ENCODE results near the gene CECR2.

The CECR2 gene

DNA sequence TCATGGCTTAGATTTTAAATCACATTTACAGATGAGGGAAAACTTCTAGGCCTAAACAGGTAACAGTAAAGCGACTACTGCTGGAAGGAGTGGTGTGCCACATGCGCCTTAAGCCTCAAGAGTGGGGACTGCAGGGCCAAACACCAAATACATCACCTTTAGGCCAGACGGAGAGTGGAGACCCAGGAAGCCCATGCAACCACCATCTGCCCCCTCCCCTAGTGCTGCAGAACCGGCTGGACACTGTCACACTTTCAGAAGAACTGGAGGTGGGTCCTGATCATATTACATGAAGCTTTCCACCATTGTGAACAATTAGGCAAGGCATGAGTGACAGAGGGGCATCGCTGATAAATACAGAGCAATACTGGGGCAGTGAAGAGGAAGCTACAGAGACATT lies 222.9 kb downstream of the CECR2 start:
- H3K27ac ChIP-seq (ENCODE audit: low read length): no peak overlapping the region
- no peak overlapping the region for H2AFZ ChIP-seq (ENCODE audit: low read length)
- H3K36me3 ChIP-seq (replicated peaks; ENCODE audit: insufficient read depth, low read length): peaks cover 1% of the 10 kb centered on the region; the same call in 1 of the 2 replicates
- H3K9ac ChIP-seq (ENCODE audit: low read length): no peak overlapping the region
- H3K27me3 ChIP-seq (replicated peaks; ENCODE audit: insufficient read depth, low read length): no peaks in the 10 kb centered on the region
- peaks cover 9% of the 10 kb centered on the region for H3F3A ChIP-seq (ENCODE audit: insufficient read depth, low read length)
- TF ChIP-seq EZH2 (optimal IDR thresholded peaks at IDR 0.05; ENCODE audit: low read depth, low read length) (no peak), EZH2phosphoT487 (IDR thresholded peaks at IDR 0.05; ENCODE audit: low read length) (no peak)
- TF ChIP-seq, protein P1, sequence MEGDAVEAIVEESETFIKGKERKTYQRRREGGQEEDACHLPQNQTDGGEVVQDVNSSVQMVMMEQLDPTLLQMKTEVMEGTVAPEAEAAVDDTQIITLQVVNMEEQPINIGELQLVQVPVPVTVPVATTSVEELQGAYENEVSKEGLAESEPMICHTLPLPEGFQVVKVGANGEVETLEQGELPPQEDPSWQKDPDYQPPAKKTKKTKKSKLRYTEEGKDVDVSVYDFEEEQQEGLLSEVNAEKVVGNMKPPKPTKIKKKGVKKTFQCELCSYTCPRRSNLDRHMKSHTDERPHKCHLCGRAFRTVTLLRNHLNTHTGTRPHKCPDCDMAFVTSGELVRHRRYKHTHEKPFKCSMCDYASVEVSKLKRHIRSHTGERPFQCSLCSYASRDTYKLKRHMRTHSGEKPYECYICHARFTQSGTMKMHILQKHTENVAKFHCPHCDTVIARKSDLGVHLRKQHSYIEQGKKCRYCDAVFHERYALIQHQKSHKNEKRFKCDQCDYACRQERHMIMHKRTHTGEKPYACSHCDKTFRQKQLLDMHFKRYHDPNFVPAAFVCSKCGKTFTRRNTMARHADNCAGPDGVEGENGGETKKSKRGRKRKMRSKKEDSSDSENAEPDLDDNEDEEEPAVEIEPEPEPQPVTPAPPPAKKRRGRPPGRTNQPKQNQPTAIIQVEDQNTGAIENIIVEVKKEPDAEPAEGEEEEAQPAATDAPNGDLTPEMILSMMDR (IDR thresholded peaks at IDR 0.05; ENCODE audit: low read length): no peak
- H3K4me1 ChIP-seq (ENCODE audit: low read length): peaks cover 13% of the 10 kb centered on the region
- DNase-seq: no peak
- H3K79me2 ChIP-seq (ENCODE audit: low read length): peaks cover 7% of the 10 kb centered on the region
- H3K9me2 ChIP-seq (replicated peaks; ENCODE audit: insufficient read depth, low read length): no peaks in the 10 kb centered on the region
- H3K4me2 ChIP-seq (ENCODE audit: low read depth, low read length): no peak overlapping the region
- H3K4me3 ChIP-seq (ENCODE audit: low read length): no peak overlapping the region
- no peaks in the 10 kb centered on the region for H3K9me3 ChIP-seq (replicated peaks; ENCODE audit: insufficient read depth, low read length)
- no peaks in the 10 kb centered on the region for H4K20me1 ChIP-seq (ENCODE audit: insufficient read depth, low read length)

DNA sequence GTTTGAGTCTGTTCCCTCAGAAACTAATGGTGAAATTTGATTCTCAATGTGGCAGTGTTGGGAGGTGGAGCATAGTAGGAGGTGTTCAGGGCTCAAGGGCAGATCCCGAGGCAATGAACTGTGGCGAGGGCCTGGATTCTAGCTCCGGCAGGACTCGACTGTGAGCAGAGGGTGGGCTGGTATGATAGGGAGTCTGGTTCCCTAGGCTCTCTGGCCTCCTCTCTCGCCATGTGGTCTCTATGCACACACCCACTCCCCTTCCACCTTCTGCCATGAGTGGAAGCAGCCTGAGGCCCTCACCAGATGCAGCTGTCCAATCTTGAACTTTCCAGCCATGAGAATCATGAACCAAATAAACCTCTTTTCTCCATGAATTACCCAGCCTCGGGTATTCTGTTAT lies 227.0 kb downstream of the CECR2 start:
- Histone ChIP-seq H3K36me3 (replicated peaks; ENCODE audit: insufficient read depth, low read length) (peaks cover 4% of the 10 kb centered on the region; the same call in 1 of the 2 replicates), H3K9me2 (replicated peaks; ENCODE audit: insufficient read depth, low read length) (no peaks in the 10 kb centered on the region), H3K79me2 (ENCODE audit: low read length) (peaks cover 11% of the 10 kb centered on the region), H3K27ac (ENCODE audit: low read length) (no peak overlapping the region), H3K4me2 (ENCODE audit: low read depth, low read length) (no peak overlapping the region), H3K27me3 (replicated peaks; ENCODE audit: insufficient read depth, low read length) (no peaks in the 10 kb centered on the region), H3K4me3 (ENCODE audit: low read length) (no peak overlapping the region), H3K9ac (ENCODE audit: low read length) (no peak overlapping the region), H3K4me1 (ENCODE audit: low read length) (peaks cover 13% of the 10 kb centered on the region), H3K9me3 (replicated peaks; ENCODE audit: insufficient read depth, low read length) (no peaks in the 10 kb centered on the region), H3F3A (ENCODE audit: insufficient read depth, low read length) (peaks cover 9% of the 10 kb centered on the region), H2AFZ (ENCODE audit: low read length) (no peak overlapping the region), H4K20me1 (ENCODE audit: insufficient read depth, low read length) (0 out of 2 replicates have a peak, but pooled peaks cover 4% of the 10 kb centered on the region)
- TF ChIP-seq EZH2phosphoT487 (IDR thresholded peaks at IDR 0.05; ENCODE audit: low read length): no peak
- TF ChIP-seq EZH2 (optimal IDR thresholded peaks at IDR 0.05; ENCODE audit: low read depth, low read length): no peak
- TF ChIP-seq, protein P1 (IDR thresholded peaks at IDR 0.05; ENCODE audit: low read length): no peak
- no peak for DNase-seq

GRCh38 chr22:17597217-17597616 lies 228.0 kb downstream of the CECR2 start:
- no peaks in the 10 kb centered on the region for H3K9me3 ChIP-seq (replicated peaks; ENCODE audit: insufficient read depth, low read length)
- TF ChIP-seq EZH2 (optimal IDR thresholded peaks at IDR 0.05; ENCODE audit: low read depth, low read length): no peak
- no peak overlapping the region for H3K27ac ChIP-seq (ENCODE audit: low read length)
- no peaks in the 10 kb centered on the region for H3K27me3 ChIP-seq (replicated peaks; ENCODE audit: insufficient read depth, low read length)
- H4K20me1 ChIP-seq (ENCODE audit: insufficient read depth, low read length): 0 out of 2 replicates have a peak, but pooled peaks cover 4% of the 10 kb centered on the region
- H2AFZ ChIP-seq (ENCODE audit: low read length): no peak overlapping the region
- H3K9ac ChIP-seq (ENCODE audit: low read length): no peak overlapping the region
- H3K36me3 ChIP-seq (replicated peaks; ENCODE audit: insufficient read depth, low read length): peaks cover 4% of the 10 kb centered on the region; the same call in 1 of the 2 replicates
- no peak overlapping the region for H3K4me3 ChIP-seq (ENCODE audit: low read length)
- no peaks in the 10 kb centered on the region for H3K9me2 ChIP-seq (replicated peaks; ENCODE audit: insufficient read depth, low read length)
- H3F3A ChIP-seq (ENCODE audit: insufficient read depth, low read length): peaks cover 9% of the 10 kb centered on the region
- no peak overlapping the region for H3K4me2 ChIP-seq (ENCODE audit: low read depth, low read length)
- no peak for DNase-seq
- peaks cover 13% of the 10 kb centered on the region for H3K4me1 ChIP-seq (ENCODE audit: low read length)
- H3K79me2 ChIP-seq (ENCODE audit: low read length): peaks cover 11% of the 10 kb centered on the region

DNA sequence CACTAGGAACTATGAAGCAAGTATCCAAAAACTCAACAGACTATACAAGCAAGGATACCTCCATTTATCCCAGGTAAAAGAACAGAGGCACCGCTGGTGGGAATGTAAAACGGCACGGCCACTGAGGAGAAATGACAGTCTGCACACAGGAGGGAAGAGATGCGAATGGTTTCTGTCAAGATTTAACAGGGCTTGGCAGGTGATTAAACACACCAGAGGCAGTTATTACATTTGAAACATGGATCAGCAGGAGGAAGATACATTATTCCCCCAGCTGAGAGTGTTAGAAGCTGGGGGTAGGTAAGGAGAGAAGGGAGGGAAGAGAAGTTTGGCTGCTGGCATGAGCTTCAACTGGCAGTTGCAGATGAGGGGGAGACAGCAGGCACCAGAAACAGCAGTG lies 229.1 kb downstream of the CECR2 start:
- no peak for DNase-seq
- Histone ChIP-seq H3K4me3 (ENCODE audit: low read length) (no peak overlapping the region), H4K20me1 (ENCODE audit: insufficient read depth, low read length) (0 out of 2 replicates have a peak, but pooled peaks cover 4% of the 10 kb centered on the region), H3K36me3 (replicated peaks; ENCODE audit: insufficient read depth, low read length) (peaks cover 4% of the 10 kb centered on the region; the same call in 1 of the 2 replicates), H3K27me3 (replicated peaks; ENCODE audit: insufficient read depth, low read length) (no peaks in the 10 kb centered on the region), H3K9me2 (replicated peaks; ENCODE audit: insufficient read depth, low read length) (no peaks in the 10 kb centered on the region), H2AFZ (ENCODE audit: low read length) (no peak overlapping the region), H3K9ac (ENCODE audit: low read length) (no peak overlapping the region), H3K4me2 (ENCODE audit: low read depth, low read length) (no peak overlapping the region), H3K9me3 (replicated peaks; ENCODE audit: insufficient read depth, low read length) (no peaks in the 10 kb centered on the region), H3K79me2 (ENCODE audit: low read length) (peaks cover 13% of the 10 kb centered on the region), H3K4me1 (ENCODE audit: low read length) (peaks cover 13% of the 10 kb centered on the region), H3F3A (ENCODE audit: insufficient read depth, low read length) (peaks cover 9% of the 10 kb centered on the region), H3K27ac (ENCODE audit: low read length) (no peak overlapping the region)
- TF ChIP-seq, protein P1 (IDR thresholded peaks at IDR 0.05; ENCODE audit: low read length): no peak
- TF ChIP-seq EZH2phosphoT487 (IDR thresholded peaks at IDR 0.05; ENCODE audit: low read length): no peak
- TF ChIP-seq EZH2 (optimal IDR thresholded peaks at IDR 0.05; ENCODE audit: low read depth, low read length): no peak
